Prostate gland (tissue), 2 donors: Measurements from ENCODE around the gene ERN1. TPM values are rescaled to one million over a fixed set of nuclear protein-coding genes. Genes with fewer than 3 reads are reported as not detected.

ENCODE experiments used
- DNase-seq: peaks from one replicate; pipeline ENCODE4 v3.0.0-alpha.2; 2019; ENCODE audit warnings: low spot score
- H3K27ac ChIP-seq, 2 donors: fragments of 200-600 bp; sonication (generic); 2 replicates each; pipeline ENCODE4 v1.5.1; 2017 to 2019
- H3K27me3 ChIP-seq: fragments of 200-600 bp; sonication (generic); replicated peaks from 2 replicates; pipeline ENCODE4 v1.5.1; 2019; ENCODE audit not compliant: insufficient read depth
- H3K36me3 ChIP-seq, 2 donors: fragments of 200-600 bp; sonication (generic); 1 replicate in 1 of 2; 2 replicates in 1 of 2; pipeline versions ENCODE4 v1.5.1 to v1.8.1; 2017 to 2019
- H3K4me1 ChIP-seq: fragments of 200-600 bp; sonication (generic); replicated peaks from 2 replicates; pipeline ENCODE4 v1.5.1; 2019
- H3K4me3 ChIP-seq, 2 donors: fragments of 200-600 bp; sonication (generic); 2 replicates each; pipeline ENCODE4 v1.5.1; 2017 to 2019
- H3K9me3 ChIP-seq: fragments of 200-600 bp; sonication (generic); 2 replicates; pipeline ENCODE4 v1.5.1; 2017
- CTCF ChIP-seq, 4 experiments: fragments of 200-600 bp in 2 of 4; fragments of 450-650 bp in 2 of 4; sonication (generic) in 2 of 4; IDR thresholded peaks; 1 replicate in 3 of 4; 2 replicates in 1 of 4; pipeline ENCODE4 v1.5.1; 2016 to 2019; ENCODE audit warnings: antibody characterized with exemption in 4 of 4, mild to moderate bottlenecking in 2 of 4, moderate library complexity in 2 of 4
- POLR2A ChIP-seq: fragments of 450-650 bp; IDR thresholded peaks from one replicate; pipeline ENCODE4 v1.6.1; 2016; ENCODE audit warnings: antibody characterized with exemption, mild to moderate bottlenecking
- POLR2AphosphoS5 ChIP-seq: sonication (generic); formaldehyde crosslinking; IDR thresholded peaks from one replicate; pipeline ENCODE4 v1.6.1; 2017; ENCODE audit warnings: antibody characterized with exemption
- WGBS: methylation state at CpG from one replicate; pipeline ENCODE4 v1.1.5; 2018; 5-methylcytosine and 5-hydroxymethylcytosine counted together
- intact Hi-C: fragments of 100-400 bp; cut with DNase I; formaldehyde crosslinking; loops from one replicate; pipeline ENCODE4 v1.14.2; 2022
- total RNA-seq, 2 donors: library from RNA; depleted of rRNA; stranded (reverse); fragments of >200 nt; gene quantifications; one replicate each; pipeline ENCODE4 v1.1.0, GENCODE V29; 2016

Gene ERN1
- total RNA-seq, 2 donors from 2014 or later = 14.4 to 21.4 TPM

GRCh38 chr17:64001091-64001579 is 128.8 kb downstream of the ERN1 start:
- Histone ChIP-seq H3K36me3 (no peaks in the 10 kb centered on the region), H3K9me3 (no peaks in the 10 kb centered on the region), H3K4me1 (no peaks in the 10 kb centered on the region), H3K27ac (no peak overlapping the region), H3K27me3 (no peaks in the 10 kb centered on the region), H3K4me3 (no peak overlapping the region)
- intact Hi-C loops = no loop called here
- no peak for DNase-seq
- TF ChIP-seq POLR2A = no peak
- no peak for TF ChIP-seq CTCF (IDR thresholded peaks at IDR 0.05)
- TF ChIP-seq POLR2AphosphoS5 = no peak
- WGBS = 87% methylated on average over 7 of the region's 7 CpGs

- Histone ChIP-seq H3K4me1 (no peaks in the 10 kb centered on the region), H3K9me3 (no peaks in the 10 kb centered on the region), H3K27me3 (no peaks in the 10 kb centered on the region), H3K36me3 (no peaks in the 10 kb centered on the region), H3K27ac (no peak overlapping the region), H3K4me3 (no peak overlapping the region)
- DNase-seq = no peak
- intact Hi-C loops = no loop called here
- 89% methylated on average over 25 of the region's 25 CpGs for WGBS
- TF ChIP-seq POLR2AphosphoS5 (no peak), POLR2A (no peak), CTCF (IDR thresholded peaks at IDR 0.05) (no peak)
Observed at GRCh38 chr17:63999680-64000531, 130.0 kb downstream of the ERN1 start.

GRCh38 chr17:63998721-63999679 is 130.9 kb downstream of the ERN1 start:
- Histone ChIP-seq H3K36me3 (no peaks in the 10 kb centered on the region), H3K9me3 (no peaks in the 10 kb centered on the region), H3K27me3 (no peaks in the 10 kb centered on the region), H3K27ac (no peak overlapping the region), H3K4me1 (no peaks in the 10 kb centered on the region), H3K4me3 (peak overlapping the region; percentile 41 to 44)
- no peak for DNase-seq
- no peak for TF ChIP-seq CTCF (IDR thresholded peaks at IDR 0.05)
- no peak for TF ChIP-seq POLR2AphosphoS5
- no peak for TF ChIP-seq POLR2A
- intact Hi-C loops = no loop called here
- WGBS = 23% methylated on average over 28 of the region's 33 CpGs

GRCh38 chr17:63998050-63998720 is 131.8 kb downstream of the ERN1 start, which contains the start of gene PRR29:
TSS of gene PRR29 (plus strand) at chr17:63998351. CDS start at chr17:63998365, 14 bp downstream.
- TF ChIP-seq POLR2AphosphoS5 (no peak), POLR2A (no peak), CTCF (IDR thresholded peaks at IDR 0.05) (no peak)
- Histone ChIP-seq H3K4me1 (no peaks in the 10 kb centered on the region), H3K9me3 (no peaks in the 10 kb centered on the region), H3K27me3 (no peaks in the 10 kb centered on the region), H3K27ac (no peak within 1 kb of the TSS), H3K4me3 (peak within 1 kb of the TSS; percentile 41 to 44), H3K36me3 (no peaks in the 10 kb centered on the region)
- WGBS = under 1% methylated on average over 43 of the region's 43 CpGs
- intact Hi-C loops = no loop called here
- DNase-seq = peak; percentile 33
